GM19328 (cell line): ENCODE measurements around the gene FAM120A.

Experiments used
- ATAC-seq: cut with Tn5 transposase; IDR thresholded peaks from one replicate; pipeline ENCODE4 v1.9.1; 2021; ENCODE audit warnings: mild to moderate bottlenecking, moderate library complexity; ENCODE audit not compliant: unreplicated experiment

FAM120A gene

GRCh38 chr9:93612052-93612795, 160.7 kb downstream of the FAM120A start:
- ATAC-seq, result no peak

- ATAC-seq, result no peak
These were observed 161.3 kb downstream of the FAM120A start for GRCh38 chr9:93612796-93613154.

- no peak for ATAC-seq
These were observed 161.7 kb downstream of the FAM120A start for GRCh38 chr9:93613174-93613573.

GRCh38 chr9:93613791-93614190, 162.3 kb downstream of the FAM120A start:
- ATAC-seq, result no peak

- ATAC-seq, result no peak
These were observed 163.5 kb downstream of the FAM120A start for GRCh38 chr9:93614830-93615468.
